Caco-2 (cell line): ENCODE data around the gene NKD1. TPM values are rescaled to one million over a fixed set of nuclear protein-coding genes. Genes with fewer than 3 reads are reported as not detected.

Experiments
- BruUV-seq: library from RNA; stranded (reverse); fragments of 400-500 nt; replicated peaks from 2 replicates; lab custom pipeline; 2021; lab: Mats Ljungman, UMichigan
- CTCF ChIA-PET: fragments of 300-600 bp; sonication (Branson Sonifier 250); formaldehyde crosslinking; loops from one replicate; lab custom pipeline; 2022; ENCODE audit warnings: antibody characterized with exemption; lab: Charles Lee
- POLR2A ChIA-PET: fragments of 300-600 bp; sonication (Branson Sonifier 250); formaldehyde crosslinking; loops from one replicate; lab custom pipeline; 2022; ENCODE audit warnings: antibody characterized with exemption; lab: Charles Lee
- DNase-seq, 2 experiments: peaks; one replicate each; pipeline versions ENCODE4 v3.0.0 to v3.0.0-alpha.2; 2020 to 2022
- H3K27me3 ChIP-seq: replicated peaks from 2 replicates; pipeline ENCODE4 v1.6.0; 2011; ENCODE audit warnings: low read length; ENCODE audit not compliant: control insufficient read depth, insufficient read depth
- H3K36me3 ChIP-seq: 2 replicates; pipeline ENCODE4 v1.5.1; 2011; ENCODE audit warnings: low read length; ENCODE audit not compliant: control insufficient read depth, insufficient read depth
- H3K4me1 ChIP-seq: fragments of 250-450 bp; sonication (Bioruptor Pico); 2 replicates; pipeline ENCODE4 v1.5.1; 2020; ENCODE audit warnings: mild to moderate bottlenecking
- H3K4me3 ChIP-seq: 2 replicates; pipeline ENCODE4 v1.5.1; 2011; ENCODE audit warnings: low read depth, mild to moderate bottlenecking, control low read depth, low read length
- H3K9me3 ChIP-seq: fragments of 250-450 bp; sonication (Bioruptor Pico); 2 replicates; pipeline ENCODE4 v1.5.1; 2020; ENCODE audit warnings: mild to moderate bottlenecking, moderate library complexity
- H3K27ac Mint-ChIP-seq: one replicate; pipeline ENCODE4 v1.8.0; 2022; ENCODE audit warnings: mixed read lengths; ENCODE audit not compliant: unreplicated experiment
- H3K27me3 Mint-ChIP-seq: one replicate; pipeline ENCODE4 v1.8.0; 2022; ENCODE audit warnings: mixed read lengths; ENCODE audit not compliant: insufficient read depth, unreplicated experiment
- H3K36me3 Mint-ChIP-seq: one replicate; pipeline ENCODE4 v1.8.0; 2022; ENCODE audit warnings: mild to moderate bottlenecking, mixed read lengths; ENCODE audit not compliant: insufficient read depth, unreplicated experiment
- H3K4me1 Mint-ChIP-seq: one replicate; pipeline ENCODE4 v1.8.0; 2022; ENCODE audit warnings: low read depth, mixed read lengths; ENCODE audit not compliant: unreplicated experiment
- H3K4me3 Mint-ChIP-seq: one replicate; pipeline ENCODE4 v1.8.0; 2022; ENCODE audit warnings: mild to moderate bottlenecking, moderate library complexity, mixed read lengths; ENCODE audit not compliant: unreplicated experiment
- H3K9me3 Mint-ChIP-seq: one replicate; pipeline ENCODE4 v1.8.0; 2022; ENCODE audit warnings: mixed read lengths; ENCODE audit not compliant: unreplicated experiment
- intact Hi-C: fragments of 100-400 bp; cut with micrococcal nuclease; formaldehyde crosslinking; loops from one replicate; pipeline ENCODE4 v1.10.0; 2022; ENCODE audit not compliant: unreplicated experiment
- total RNA-seq: library from RNA; stranded (reverse); gene quantifications from 2 replicates; pipeline ENCODE4 v1.2.3, GENCODE V29; 2022
- TF ChIP-seq, protein P1 (sequence below), 2 experiments: fragments of 200-600 bp in 1 of 2; IDR thresholded peaks; 1 replicate in 1 of 2; 2 replicates in 1 of 2; pipeline versions ENCODE4 v1.5.1 to v1.8.0; 2011 to 2022; ENCODE audit warnings: antibody characterized with exemption in 1 of 2, control low read depth in 1 of 2, inconsistent platforms in 1 of 2, low read depth in 1 of 2, low read length in 1 of 2, mild to moderate bottlenecking in 1 of 2, moderate library complexity in 1 of 2; ENCODE audit not compliant: insufficient read depth in 1 of 2, severe bottlenecking in 1 of 2, unreplicated experiment in 1 of 2

Gene NKD1
- total RNA-seq, 1 experiment from 2014 or later = 54.9 TPM

DNA sequence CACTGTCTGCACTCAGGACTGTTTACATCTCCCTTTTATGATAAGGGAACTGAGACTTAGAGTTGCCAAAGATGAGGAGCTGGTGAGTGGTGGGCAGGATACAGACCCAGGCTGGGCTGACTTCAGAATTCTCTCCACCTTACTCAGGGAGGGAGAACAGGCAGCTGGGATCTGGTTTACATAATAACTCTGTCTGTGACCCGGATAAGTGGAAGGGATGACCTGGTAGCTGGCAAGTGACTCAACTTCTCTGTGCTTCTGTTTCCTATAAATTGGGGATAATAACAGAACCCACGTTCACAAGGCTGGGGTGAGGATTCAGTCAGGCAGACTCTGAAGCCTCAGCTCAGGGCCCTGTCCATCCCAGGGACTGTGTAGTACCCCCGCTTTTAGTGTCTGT is 130.3 kb downstream of the NKD1 start:
- H3K4me3 Mint-ChIP-seq = no peak overlapping the region
- DNase-seq = peak in 1 of 2 experiments; percentile 4

DNA sequence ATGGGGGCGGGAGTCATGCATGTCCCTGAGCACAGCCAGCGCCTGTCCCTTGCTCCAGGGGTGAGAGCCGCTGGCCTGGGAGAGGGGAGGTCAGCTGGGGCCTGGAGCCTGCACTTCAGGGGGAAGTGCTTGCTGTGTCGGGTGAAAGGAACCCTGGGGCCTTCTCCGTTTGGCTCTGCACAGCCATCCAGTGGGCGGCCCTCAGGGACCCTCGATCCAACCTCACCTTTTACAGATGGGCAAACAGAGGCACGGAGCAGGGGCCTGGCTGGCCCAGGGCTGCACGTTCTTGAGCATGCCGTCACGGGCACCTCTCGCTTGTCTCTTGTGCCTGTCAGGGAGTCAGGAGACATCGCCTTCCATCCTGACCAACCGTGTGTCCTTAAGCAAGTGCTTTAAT is 131.1 kb downstream of the NKD1 start:
- TF ChIP-seq, protein P1, sequence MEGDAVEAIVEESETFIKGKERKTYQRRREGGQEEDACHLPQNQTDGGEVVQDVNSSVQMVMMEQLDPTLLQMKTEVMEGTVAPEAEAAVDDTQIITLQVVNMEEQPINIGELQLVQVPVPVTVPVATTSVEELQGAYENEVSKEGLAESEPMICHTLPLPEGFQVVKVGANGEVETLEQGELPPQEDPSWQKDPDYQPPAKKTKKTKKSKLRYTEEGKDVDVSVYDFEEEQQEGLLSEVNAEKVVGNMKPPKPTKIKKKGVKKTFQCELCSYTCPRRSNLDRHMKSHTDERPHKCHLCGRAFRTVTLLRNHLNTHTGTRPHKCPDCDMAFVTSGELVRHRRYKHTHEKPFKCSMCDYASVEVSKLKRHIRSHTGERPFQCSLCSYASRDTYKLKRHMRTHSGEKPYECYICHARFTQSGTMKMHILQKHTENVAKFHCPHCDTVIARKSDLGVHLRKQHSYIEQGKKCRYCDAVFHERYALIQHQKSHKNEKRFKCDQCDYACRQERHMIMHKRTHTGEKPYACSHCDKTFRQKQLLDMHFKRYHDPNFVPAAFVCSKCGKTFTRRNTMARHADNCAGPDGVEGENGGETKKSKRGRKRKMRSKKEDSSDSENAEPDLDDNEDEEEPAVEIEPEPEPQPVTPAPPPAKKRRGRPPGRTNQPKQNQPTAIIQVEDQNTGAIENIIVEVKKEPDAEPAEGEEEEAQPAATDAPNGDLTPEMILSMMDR (IDR thresholded peaks at IDR 0.05; ENCODE audit: insufficient read depth in 1 of 2, low read depth in 1 of 2, low read length in 1 of 2, severe bottlenecking in 1 of 2, unreplicated experiment in 1 of 2) = no peak
- no peak overlapping the region for H3K4me3 Mint-ChIP-seq
- no peaks in the 10 kb centered on the region for H3K9me3 Mint-ChIP-seq
- no peak overlapping the region for H3K4me3 ChIP-seq
- H3K36me3 ChIP-seq = no peaks in the 10 kb centered on the region
- no peaks in the 10 kb centered on the region for H3K27me3 ChIP-seq
- H3K27ac Mint-ChIP-seq = no peak overlapping the region
- intact Hi-C loops = no loop called here
- POLR2A ChIA-PET = no interaction called here
- no TSS peak for BruUV-seq
- H3K4me1 Mint-ChIP-seq = no peaks in the 10 kb centered on the region
- no peaks in the 10 kb centered on the region for H3K9me3 ChIP-seq
- CTCF ChIA-PET = interaction anchor here (1.5 to 2.0 kb wide), 3 partner anchors 11 to 127 kb away, joined by 6 to 8 read pairs (median 6); no protein-coding TSS in a partner anchor
- H3K27me3 Mint-ChIP-seq = no peaks in the 10 kb centered on the region
- DNase-seq = peak in 1 of 2 experiments; percentile 20
- H3K36me3 Mint-ChIP-seq = no peaks in the 10 kb centered on the region
- H3K4me1 ChIP-seq = no peaks in the 10 kb centered on the region

More for the DNA sequence above, 130.3 kb downstream of the NKD1 start:
- Mint-ChIP-seq H3K27ac (no peak overlapping the region), H3K9me3 (no peaks in the 10 kb centered on the region), H3K27me3 (no peaks in the 10 kb centered on the region), H3K4me1 (no peaks in the 10 kb centered on the region), H3K36me3 (no peaks in the 10 kb centered on the region)
- H3K4me1 ChIP-seq = no peaks in the 10 kb centered on the region
- no peaks in the 10 kb centered on the region for H3K27me3 ChIP-seq
- TF ChIP-seq, protein P1 (IDR thresholded peaks at IDR 0.05; ENCODE audit: insufficient read depth in 1 of 2, low read depth in 1 of 2, low read length in 1 of 2, severe bottlenecking in 1 of 2, unreplicated experiment in 1 of 2) = no peak
- ChIA-PET CTCF (interaction anchor here (1.5 to 2.0 kb wide), 3 partner anchors 10 to 128 kb away, joined by 6 to 8 read pairs (median 6); no protein-coding TSS in a partner anchor), POLR2A (interaction anchor here (0.5 kb wide), 1 partner anchor 27 kb away, joined by 4 read pairs; no protein-coding TSS in a partner anchor)
- no TSS peak for BruUV-seq
- H3K36me3 ChIP-seq = no peaks in the 10 kb centered on the region
- intact Hi-C loops = no loop called here
- H3K9me3 ChIP-seq = no peaks in the 10 kb centered on the region
- no peak overlapping the region for H3K4me3 ChIP-seq

DNA sequence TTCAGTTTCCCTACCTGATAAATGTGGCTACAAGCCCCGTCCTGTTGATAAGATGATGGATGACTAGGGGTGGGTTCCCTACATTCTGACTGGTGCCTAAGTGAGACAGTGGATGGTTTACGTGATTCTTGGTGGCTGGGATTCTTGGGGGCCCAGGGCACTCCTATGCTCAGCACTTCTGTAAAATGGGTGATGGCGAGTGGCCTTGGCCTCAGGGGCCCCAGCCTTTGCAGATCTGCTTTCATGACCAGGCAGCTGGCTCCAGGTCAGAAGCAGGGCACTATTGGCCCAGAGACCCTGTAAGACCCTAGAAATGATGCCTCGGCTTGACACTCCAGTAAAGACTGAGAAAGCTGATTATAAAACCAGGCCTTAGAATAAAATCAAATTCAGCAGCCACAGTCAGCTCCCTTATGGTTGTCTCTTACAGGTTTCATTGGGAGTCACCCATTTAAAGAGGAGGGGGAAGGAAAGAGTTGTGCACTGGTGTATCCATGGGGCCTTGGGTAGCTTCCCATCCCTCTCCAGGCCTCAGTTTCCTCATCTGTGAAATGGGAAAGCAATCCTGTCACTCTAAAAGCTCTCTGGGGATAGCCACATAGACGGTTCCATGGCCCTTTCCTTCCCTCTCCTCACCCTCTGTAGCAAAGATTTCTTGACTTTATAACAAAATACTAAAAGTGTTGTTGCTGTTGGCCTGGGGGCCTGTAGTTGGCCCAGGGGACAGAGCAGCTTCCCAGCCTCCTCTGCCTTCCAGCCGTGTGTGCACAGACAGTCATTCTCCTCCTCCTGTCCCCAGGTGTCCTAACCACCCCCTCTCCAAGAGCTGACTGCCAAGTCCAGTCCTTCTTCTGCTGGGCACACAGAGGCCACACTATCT is 131.7 kb downstream of the NKD1 start:
- Mint-ChIP-seq H3K36me3 (no peaks in the 10 kb centered on the region), H3K9me3 (no peaks in the 10 kb centered on the region), H3K27ac (no peak overlapping the region), H3K4me1 (no peaks in the 10 kb centered on the region), H3K27me3 (no peaks in the 10 kb centered on the region), H3K4me3 (no peak overlapping the region)
- Histone ChIP-seq H3K4me1 (no peaks in the 10 kb centered on the region), H3K9me3 (no peaks in the 10 kb centered on the region), H3K36me3 (no peaks in the 10 kb centered on the region), H3K27me3 (no peaks in the 10 kb centered on the region), H3K4me3 (no peak overlapping the region)
- DNase-seq = peak in 1 of 2 experiments; percentile 22
- TF ChIP-seq, protein P1 (IDR thresholded peaks at IDR 0.05; ENCODE audit: insufficient read depth in 1 of 2, low read depth in 1 of 2, low read length in 1 of 2, severe bottlenecking in 1 of 2, unreplicated experiment in 1 of 2) = no peak
- ChIA-PET POLR2A (no interaction called here), CTCF (interaction anchor here (1.5 kb wide), 1 partner anchor 127 kb away, joined by 6 read pairs; no protein-coding TSS in a partner anchor)
- no TSS peak for BruUV-seq
- intact Hi-C loops = no loop called here
